Measurements from ENCODE around the gene DCAF12. TPM values are rescaled to one million over a fixed set of nuclear protein-coding genes. Genes with fewer than 3 reads are reported as not detected.

The DCAF12 gene
- total RNA-seq, 1 experiment from 2014 or later, result 16.0 TPM

GRCh38 chr9:34114436-34114835 is 12.1 kb downstream of the DCAF12 start:
- H3K36me3 ChIP-seq, result no peaks in the 10 kb centered on the region
- no peak overlapping the region for H3K4me3 ChIP-seq
- no peak overlapping the region for H3K27ac ChIP-seq
- H3K27me3 ChIP-seq (replicated peaks), result no peaks in the 10 kb centered on the region
- no peaks in the 10 kb centered on the region for H3K9me3 ChIP-seq (replicated peaks)
- DNase-seq (ENCODE audit: low read depth in 1 of 2, low spot score in 2 of 2), result no peak
- H3K4me1 ChIP-seq (replicated peaks), result no peaks in the 10 kb centered on the region

- no peaks in the 10 kb centered on the region for H3K27me3 ChIP-seq (replicated peaks)
- no peak for DNase-seq (ENCODE audit: low read depth in 1 of 2, low spot score in 2 of 2)
- H3K4me3 ChIP-seq, result no peak overlapping the region
- H3K9me3 ChIP-seq (replicated peaks), result no peaks in the 10 kb centered on the region
- no peaks in the 10 kb centered on the region for H3K4me1 ChIP-seq (replicated peaks)
- no peak overlapping the region for H3K27ac ChIP-seq
- peaks cover 11% of the 10 kb centered on the region for H3K36me3 ChIP-seq
These were observed 20.4 kb downstream of the DCAF12 start for GRCh38 chr9:34106110-34106509.

- DNase-seq (ENCODE audit: low read depth in 1 of 2, low spot score in 2 of 2), result no peak
- Histone ChIP-seq H3K4me1 (replicated peaks) (no peaks in the 10 kb centered on the region), H3K36me3 (peaks cover 11% of the 10 kb centered on the region), H3K9me3 (replicated peaks) (no peaks in the 10 kb centered on the region), H3K27ac (no peak overlapping the region), H3K27me3 (replicated peaks) (no peaks in the 10 kb centered on the region), H3K4me3 (no peak overlapping the region)
These were observed 23.7 kb downstream of the DCAF12 start for GRCh38 chr9:34102796-34103195.

- H3K9me3 ChIP-seq (replicated peaks), result no peaks in the 10 kb centered on the region
- peaks cover 11% of the 10 kb centered on the region for H3K36me3 ChIP-seq
- no peak overlapping the region for H3K27ac ChIP-seq
- no peaks in the 10 kb centered on the region for H3K27me3 ChIP-seq (replicated peaks)
- no peak overlapping the region for H3K4me3 ChIP-seq
- DNase-seq (ENCODE audit: low read depth in 1 of 2, low spot score in 2 of 2), result no peak
- H3K4me1 ChIP-seq (replicated peaks), result no peaks in the 10 kb centered on the region
These were observed 28.2 kb downstream of the DCAF12 start for GRCh38 chr9:34098307-34098706.

- Histone ChIP-seq H3K4me1 (replicated peaks) (no peaks in the 10 kb centered on the region), H3K4me3 (no peak overlapping the region), H3K27me3 (replicated peaks) (no peaks in the 10 kb centered on the region), H3K9me3 (replicated peaks) (no peaks in the 10 kb centered on the region), H3K36me3 (peaks cover 11% of the 10 kb centered on the region), H3K27ac (no peak overlapping the region)
- no peak for DNase-seq (ENCODE audit: low read depth in 1 of 2, low spot score in 2 of 2)
These were observed 28.6 kb downstream of the DCAF12 start for GRCh38 chr9:34097865-34098264.

GRCh38 chr9:34096751-34097150 is 29.7 kb downstream of the DCAF12 start:
- Histone ChIP-seq H3K9me3 (replicated peaks) (no peaks in the 10 kb centered on the region), H3K4me3 (no peak overlapping the region), H3K27me3 (replicated peaks) (no peaks in the 10 kb centered on the region), H3K36me3 (peaks cover 11% of the 10 kb centered on the region), H3K27ac (no peak overlapping the region), H3K4me1 (replicated peaks) (no peaks in the 10 kb centered on the region)
- DNase-seq (ENCODE audit: low read depth in 1 of 2, low spot score in 2 of 2), result no peak

GRCh38 chr9:34093578-34093977 is 32.9 kb downstream of the DCAF12 start:
- Histone ChIP-seq H3K9me3 (replicated peaks) (no peaks in the 10 kb centered on the region), H3K27ac (no peak overlapping the region), H3K36me3 (peaks cover 16% of the 10 kb centered on the region), H3K4me3 (no peak overlapping the region), H3K27me3 (replicated peaks) (no peaks in the 10 kb centered on the region), H3K4me1 (replicated peaks) (no peaks in the 10 kb centered on the region)
- no peak for DNase-seq (ENCODE audit: low read depth in 1 of 2, low spot score in 2 of 2)

GRCh38 chr9:34089311-34089710 is 37.2 kb downstream of the DCAF12 start:
- H3K27ac ChIP-seq, result no peak overlapping the region
- H3K9me3 ChIP-seq (replicated peaks), result no peaks in the 10 kb centered on the region
- H3K27me3 ChIP-seq (replicated peaks), result no peaks in the 10 kb centered on the region
- no peak overlapping the region for H3K4me3 ChIP-seq
- H3K4me1 ChIP-seq (replicated peaks), result no peaks in the 10 kb centered on the region
- H3K36me3 ChIP-seq, result peaks cover 9% of the 10 kb centered on the region
- no peak for DNase-seq (ENCODE audit: low read depth in 1 of 2, low spot score in 2 of 2)

GRCh38 chr9:34087370-34087769 is 39.1 kb downstream of the DCAF12 start:
- Histone ChIP-seq H3K9me3 (replicated peaks) (no peaks in the 10 kb centered on the region), H3K4me3 (no peak overlapping the region), H3K27ac (no peak overlapping the region), H3K27me3 (replicated peaks) (no peaks in the 10 kb centered on the region), H3K36me3 (peaks cover 9% of the 10 kb centered on the region), H3K4me1 (replicated peaks) (no peaks in the 10 kb centered on the region)
- no peak for DNase-seq (ENCODE audit: low read depth in 1 of 2, low spot score in 2 of 2)

GRCh38 chr9:34086864-34087263 is 39.6 kb downstream of the DCAF12 start:
- no peak overlapping the region for H3K4me3 ChIP-seq
- H3K27ac ChIP-seq, result no peak overlapping the region
- no peaks in the 10 kb centered on the region for H3K4me1 ChIP-seq (replicated peaks)
- no peak for DNase-seq (ENCODE audit: low read depth in 1 of 2, low spot score in 2 of 2)
- H3K9me3 ChIP-seq (replicated peaks), result no peaks in the 10 kb centered on the region
- no peaks in the 10 kb centered on the region for H3K27me3 ChIP-seq (replicated peaks)
- H3K36me3 ChIP-seq, result peaks cover 9% of the 10 kb centered on the region

GRCh38 chr9:34085581-34086500 is 40.7 kb downstream of the DCAF12 start:
- no peaks in the 10 kb centered on the region for H3K27me3 ChIP-seq (replicated peaks)
- no peaks in the 10 kb centered on the region for H3K9me3 ChIP-seq (replicated peaks)
- DNase-seq (ENCODE audit: low read depth in 1 of 2, low spot score in 2 of 2), result no peak
- no peaks in the 10 kb centered on the region for H3K4me1 ChIP-seq (replicated peaks)
- H3K27ac ChIP-seq, result no peak overlapping the region
- peaks cover 9% of the 10 kb centered on the region for H3K36me3 ChIP-seq
- no peak overlapping the region for H3K4me3 ChIP-seq

- no peaks in the 10 kb centered on the region for H3K9me3 ChIP-seq (replicated peaks)
- no peak for DNase-seq (ENCODE audit: low read depth in 1 of 2, low spot score in 2 of 2)
- no peak overlapping the region for H3K4me3 ChIP-seq
- H3K27ac ChIP-seq, result no peak overlapping the region
- H3K27me3 ChIP-seq (replicated peaks), result no peaks in the 10 kb centered on the region
- no peaks in the 10 kb centered on the region for H3K4me1 ChIP-seq (replicated peaks)
- peaks cover 9% of the 10 kb centered on the region for H3K36me3 ChIP-seq
These were observed 41.9 kb downstream of the DCAF12 start for GRCh38 chr9:34084562-34084961.

- H3K4me1 ChIP-seq (replicated peaks), result no peaks in the 10 kb centered on the region
- no peak overlapping the region for H3K27ac ChIP-seq
- H3K4me3 ChIP-seq, result no peak overlapping the region
- H3K36me3 ChIP-seq, result no peaks in the 10 kb centered on the region
- no peaks in the 10 kb centered on the region for H3K27me3 ChIP-seq (replicated peaks)
- no peaks in the 10 kb centered on the region for H3K9me3 ChIP-seq (replicated peaks)
- DNase-seq (ENCODE audit: low read depth in 1 of 2, low spot score in 2 of 2), result peak in 1 of 2 experiments; percentile 9
These were observed 47.3 kb downstream of the DCAF12 start for GRCh38 chr9:34079181-34079580.

GRCh38 chr9:34072868-34073590 is 53.5 kb downstream of the DCAF12 start:
- H3K9me3 ChIP-seq (replicated peaks), result no peaks in the 10 kb centered on the region
- no peaks in the 10 kb centered on the region for H3K36me3 ChIP-seq
- DNase-seq (ENCODE audit: low read depth in 1 of 2, low spot score in 2 of 2), result peak in 1 of 2 experiments; percentile 11
- no peak overlapping the region for H3K27ac ChIP-seq
- no peak overlapping the region for H3K4me3 ChIP-seq
- H3K4me1 ChIP-seq (replicated peaks), result peaks cover 8% of the 10 kb centered on the region
- H3K27me3 ChIP-seq (replicated peaks), result no peaks in the 10 kb centered on the region
